Measurements from ENCODE around the gene RFX4. TPM values are rescaled to one million over a fixed set of nuclear protein-coding genes. Genes with fewer than 3 reads are reported as not detected.

The RFX4 gene
- total RNA-seq, 1 donor from 2014 or later: not detected

GRCh38 chr12:106625976-106626375 is 43.2 kb downstream of the RFX4 start:
- TF ChIP-seq, protein P1, sequence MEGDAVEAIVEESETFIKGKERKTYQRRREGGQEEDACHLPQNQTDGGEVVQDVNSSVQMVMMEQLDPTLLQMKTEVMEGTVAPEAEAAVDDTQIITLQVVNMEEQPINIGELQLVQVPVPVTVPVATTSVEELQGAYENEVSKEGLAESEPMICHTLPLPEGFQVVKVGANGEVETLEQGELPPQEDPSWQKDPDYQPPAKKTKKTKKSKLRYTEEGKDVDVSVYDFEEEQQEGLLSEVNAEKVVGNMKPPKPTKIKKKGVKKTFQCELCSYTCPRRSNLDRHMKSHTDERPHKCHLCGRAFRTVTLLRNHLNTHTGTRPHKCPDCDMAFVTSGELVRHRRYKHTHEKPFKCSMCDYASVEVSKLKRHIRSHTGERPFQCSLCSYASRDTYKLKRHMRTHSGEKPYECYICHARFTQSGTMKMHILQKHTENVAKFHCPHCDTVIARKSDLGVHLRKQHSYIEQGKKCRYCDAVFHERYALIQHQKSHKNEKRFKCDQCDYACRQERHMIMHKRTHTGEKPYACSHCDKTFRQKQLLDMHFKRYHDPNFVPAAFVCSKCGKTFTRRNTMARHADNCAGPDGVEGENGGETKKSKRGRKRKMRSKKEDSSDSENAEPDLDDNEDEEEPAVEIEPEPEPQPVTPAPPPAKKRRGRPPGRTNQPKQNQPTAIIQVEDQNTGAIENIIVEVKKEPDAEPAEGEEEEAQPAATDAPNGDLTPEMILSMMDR (IDR thresholded peaks at IDR 0.05; ENCODE audit: unreplicated experiment): no peak
- Mint-ChIP-seq H3K27me3 (ENCODE audit: unreplicated experiment) (no peaks in the 10 kb centered on the region), H3K27ac (ENCODE audit: unreplicated experiment) (no peak overlapping the region), H3K9me3 (ENCODE audit: unreplicated experiment) (no peaks in the 10 kb centered on the region), H3K4me3 (ENCODE audit: unreplicated experiment) (no peak overlapping the region), H3K36me3 (ENCODE audit: low read depth, unreplicated experiment) (no peaks in the 10 kb centered on the region), H3K4me1 (ENCODE audit: unreplicated experiment) (peaks cover 5% of the 10 kb centered on the region)
- DNase-seq (ENCODE audit: low spot score): no peak

DNA sequence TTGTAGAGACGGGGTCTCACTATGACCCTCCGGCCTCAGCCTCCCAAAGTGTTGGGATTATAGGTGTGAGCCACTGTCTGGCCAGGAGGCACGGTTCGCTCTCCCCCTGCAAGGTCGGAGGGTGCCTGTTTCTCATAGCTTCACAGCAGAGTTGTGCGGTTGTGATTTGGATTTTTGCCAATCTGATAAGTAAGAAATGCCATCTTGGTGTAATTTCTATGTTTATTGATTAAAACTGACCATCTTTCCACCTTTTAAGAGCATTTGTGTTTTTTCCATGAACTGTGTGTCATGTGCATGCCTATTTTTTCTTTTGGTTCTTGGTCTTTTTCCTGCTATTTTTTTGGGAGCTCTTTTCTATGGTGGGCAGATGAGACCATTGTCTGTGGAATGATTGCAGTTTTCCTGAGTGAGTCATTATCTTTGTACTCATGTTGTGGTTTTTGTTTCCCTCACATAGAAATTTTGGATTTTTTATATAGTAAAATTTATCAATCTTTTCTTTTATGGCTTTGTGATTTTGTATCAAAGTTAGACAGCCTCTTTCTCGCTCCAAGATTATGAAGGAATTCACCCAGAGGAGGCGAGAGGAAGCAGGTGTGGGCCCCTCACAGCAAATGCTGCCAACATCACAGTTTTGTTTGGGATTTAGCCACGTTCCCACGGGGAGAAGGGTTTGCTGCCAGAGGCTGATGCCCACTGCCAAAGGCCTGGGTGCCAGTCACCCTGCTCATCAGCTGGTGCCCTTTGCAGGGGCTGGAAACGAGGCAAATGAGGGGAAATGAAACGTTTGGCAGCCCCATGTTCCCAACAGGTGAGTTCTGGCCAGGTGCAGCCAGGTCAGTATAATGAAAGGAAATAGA is 47.2 kb downstream of the RFX4 start:
- H3K36me3 Mint-ChIP-seq (ENCODE audit: low read depth, unreplicated experiment): no peaks in the 10 kb centered on the region
- H3K27me3 Mint-ChIP-seq (ENCODE audit: unreplicated experiment): peaks cover 4% of the 10 kb centered on the region
- H3K4me3 Mint-ChIP-seq (ENCODE audit: unreplicated experiment): no peak overlapping the region
- no peak for DNase-seq (ENCODE audit: low spot score)
- peaks cover 5% of the 10 kb centered on the region for H3K4me1 Mint-ChIP-seq (ENCODE audit: unreplicated experiment)
- H3K27ac Mint-ChIP-seq (ENCODE audit: unreplicated experiment): no peak overlapping the region
- no peaks in the 10 kb centered on the region for H3K9me3 Mint-ChIP-seq (ENCODE audit: unreplicated experiment)
- TF ChIP-seq, protein P1 (IDR thresholded peaks at IDR 0.05; ENCODE audit: unreplicated experiment): no peak

GRCh38 chr12:106631150-106631549 is 48.3 kb downstream of the RFX4 start:
- no peaks in the 10 kb centered on the region for H3K36me3 Mint-ChIP-seq (ENCODE audit: low read depth, unreplicated experiment)
- no peak overlapping the region for H3K4me3 Mint-ChIP-seq (ENCODE audit: unreplicated experiment)
- H3K27me3 Mint-ChIP-seq (ENCODE audit: unreplicated experiment): peaks cover 4% of the 10 kb centered on the region
- H3K9me3 Mint-ChIP-seq (ENCODE audit: unreplicated experiment): no peaks in the 10 kb centered on the region
- H3K4me1 Mint-ChIP-seq (ENCODE audit: unreplicated experiment): peaks cover 5% of the 10 kb centered on the region
- TF ChIP-seq, protein P1 (IDR thresholded peaks at IDR 0.05; ENCODE audit: unreplicated experiment): no peak
- H3K27ac Mint-ChIP-seq (ENCODE audit: unreplicated experiment): no peak overlapping the region
- no peak for DNase-seq (ENCODE audit: low spot score)

DNA sequence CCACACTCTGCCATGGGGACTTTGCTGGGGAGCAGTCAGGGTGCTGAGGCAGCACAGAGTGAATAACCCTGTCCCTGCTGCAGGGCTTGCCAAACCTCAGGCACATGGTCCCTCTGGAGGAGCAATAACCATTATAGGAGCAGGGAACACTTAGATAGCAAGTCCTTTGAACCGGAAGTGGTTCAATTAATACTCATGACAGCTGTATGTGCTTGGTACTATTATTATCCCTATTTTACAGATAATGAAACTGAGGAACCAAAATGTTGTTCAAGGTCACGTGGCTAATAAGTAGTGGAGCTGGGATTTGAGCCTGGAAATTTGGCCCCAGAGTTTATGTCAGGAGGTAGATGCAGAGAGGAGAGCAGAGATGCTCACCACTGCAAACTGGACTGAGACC is 49.0 kb downstream of the RFX4 start:
- Mint-ChIP-seq H3K4me1 (ENCODE audit: unreplicated experiment) (peaks cover 5% of the 10 kb centered on the region), H3K4me3 (ENCODE audit: unreplicated experiment) (no peak overlapping the region), H3K27me3 (ENCODE audit: unreplicated experiment) (peaks cover 4% of the 10 kb centered on the region), H3K9me3 (ENCODE audit: unreplicated experiment) (no peaks in the 10 kb centered on the region), H3K27ac (ENCODE audit: unreplicated experiment) (no peak overlapping the region), H3K36me3 (ENCODE audit: low read depth, unreplicated experiment) (no peaks in the 10 kb centered on the region)
- no peak for DNase-seq (ENCODE audit: low spot score)
- TF ChIP-seq, protein P1 (IDR thresholded peaks at IDR 0.05; ENCODE audit: unreplicated experiment): no peak

GRCh38 chr12:106632797-106633450 is 50.1 kb downstream of the RFX4 start:
- Mint-ChIP-seq H3K4me3 (ENCODE audit: unreplicated experiment) (no peak overlapping the region), H3K27me3 (ENCODE audit: unreplicated experiment) (peaks cover 4% of the 10 kb centered on the region), H3K27ac (ENCODE audit: unreplicated experiment) (no peak overlapping the region), H3K36me3 (ENCODE audit: low read depth, unreplicated experiment) (no peaks in the 10 kb centered on the region), H3K4me1 (ENCODE audit: unreplicated experiment) (peaks cover 5% of the 10 kb centered on the region), H3K9me3 (ENCODE audit: unreplicated experiment) (no peaks in the 10 kb centered on the region)
- TF ChIP-seq, protein P1 (IDR thresholded peaks at IDR 0.05; ENCODE audit: unreplicated experiment): no peak
- no peak for DNase-seq (ENCODE audit: low spot score)
